ENCODE measurements around the gene YWHAE.
"Not testable (repeated sequence)": the region's sequence is repeated elsewhere in the genome, so short reads cannot be mapped to it uniquely, and the experiment has no call there.

DNA sequence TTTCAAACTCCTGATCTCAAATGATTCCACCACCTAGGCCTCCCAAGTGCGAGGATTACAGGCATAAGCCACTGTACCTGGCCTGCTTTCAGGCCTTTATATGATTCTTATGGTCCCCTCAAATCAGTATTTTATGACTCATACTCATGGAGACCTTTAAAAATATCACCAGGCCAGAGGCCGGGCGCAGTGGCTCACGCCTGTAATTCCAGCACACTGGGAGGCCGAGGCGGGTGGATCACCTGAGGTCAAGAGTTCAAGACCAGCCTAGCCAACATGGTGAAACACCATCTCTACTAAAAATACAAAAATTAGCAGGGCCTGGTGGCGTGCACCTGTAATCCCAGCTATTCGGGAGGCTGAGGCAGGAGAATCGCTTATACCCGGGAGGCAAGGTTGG lies 18.5 kb upstream of the YWHAE start:
- not testable (repeated sequence) for TF ChIP-seq POLR2A (IDR thresholded peaks at IDR 0.05)
- TF ChIP-seq, protein P1, sequence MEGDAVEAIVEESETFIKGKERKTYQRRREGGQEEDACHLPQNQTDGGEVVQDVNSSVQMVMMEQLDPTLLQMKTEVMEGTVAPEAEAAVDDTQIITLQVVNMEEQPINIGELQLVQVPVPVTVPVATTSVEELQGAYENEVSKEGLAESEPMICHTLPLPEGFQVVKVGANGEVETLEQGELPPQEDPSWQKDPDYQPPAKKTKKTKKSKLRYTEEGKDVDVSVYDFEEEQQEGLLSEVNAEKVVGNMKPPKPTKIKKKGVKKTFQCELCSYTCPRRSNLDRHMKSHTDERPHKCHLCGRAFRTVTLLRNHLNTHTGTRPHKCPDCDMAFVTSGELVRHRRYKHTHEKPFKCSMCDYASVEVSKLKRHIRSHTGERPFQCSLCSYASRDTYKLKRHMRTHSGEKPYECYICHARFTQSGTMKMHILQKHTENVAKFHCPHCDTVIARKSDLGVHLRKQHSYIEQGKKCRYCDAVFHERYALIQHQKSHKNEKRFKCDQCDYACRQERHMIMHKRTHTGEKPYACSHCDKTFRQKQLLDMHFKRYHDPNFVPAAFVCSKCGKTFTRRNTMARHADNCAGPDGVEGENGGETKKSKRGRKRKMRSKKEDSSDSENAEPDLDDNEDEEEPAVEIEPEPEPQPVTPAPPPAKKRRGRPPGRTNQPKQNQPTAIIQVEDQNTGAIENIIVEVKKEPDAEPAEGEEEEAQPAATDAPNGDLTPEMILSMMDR (IDR thresholded peaks at IDR 0.05 in 8 of 11, conservative IDR thresholded peaks at IDR 0.05 in 3 of 11): not testable (repeated sequence)

Data from spleen (tissue), 7 donors.